ENCODE results near the gene SLC25A33. TPM values are rescaled to one million over a fixed set of nuclear protein-coding genes. Genes with fewer than 3 reads are reported as not detected.

The SLC25A33 gene
- total RNA-seq (1 to 10 TPM; 2.5 to 5.8 (median 3.9) TPM), polyA plus RNA-seq (1 to 10 TPM; 7.0 to 8.0 TPM), total RNA-seq (21.9 reads per million, percentile 52 among the genes with 10 or more reads in this experiment)

- intact Hi-C loops (cut with micrococcal nuclease), result loop anchor here (1.0 to 10.0 kb wide), 11 partner anchors 20 to 1574 kb away; partner anchors contain the start of genes CTNNBIP1 (in 2 of the 2), TMEM201 (in 2 of the 2), DFFA (in 1 of the 2) and ENO1 (in 1 of the 2)
- Histone ChIP-seq H3K4me3 (ENCODE audit: low read length) (peak within 1 kb of the TSS; percentile 58), H3K36me3 (ENCODE audit: control insufficient read depth in 2 of 3, insufficient read depth in 3 of 3, low read length in 3 of 3) (no peaks in the 10 kb centered on the region), H3K27me3 (ENCODE audit: control insufficient read depth in 2 of 2, insufficient read depth in 2 of 2, low read length in 2 of 2) (no peaks in the 10 kb centered on the region), H3K9me3 (ENCODE audit: control insufficient read depth in 2 of 3, low read length in 3 of 3) (no peaks in the 10 kb centered on the region), H3K27ac (ENCODE audit: low read depth, low read length) (peak within 1 kb of the TSS; percentile 73), H3K4me1 (ENCODE audit: control insufficient read depth in 2 of 2, insufficient read depth in 2 of 2, low read length in 2 of 2) (peaks cover 5 to 8% of the 10 kb centered on the region in 2 donors)
- H3K4me1 Mint-ChIP-seq, result peaks cover 18 to 38% (median 31%) of the 10 kb centered on the region in 7 donors
- CTCF ChIA-PET, result no interaction called here
- peaks cover 0 to 3% (median 0%) of the 10 kb centered on the region in 5 donors for H3K36me3 Mint-ChIP-seq
- POLR2A ChIA-PET, result interaction anchor here (1.0 kb wide), 1 partner anchor 14 kb away, joined by 4 read pairs; no protein-coding TSS in a partner anchor
- peak; percentile 99 for ATAC-seq
- peak within 1 kb of the TSS; percentile 85 to 97 (median 91) for H3K27ac Mint-ChIP-seq
- H3K4me3 Mint-ChIP-seq, result peak within 1 kb of the TSS; percentile 86 to 93 (median 90)
- no peaks in the 10 kb centered on the region for H3K27me3 Mint-ChIP-seq
- H3K9me3 Mint-ChIP-seq, result no peaks in the 10 kb centered on the region
- DNase-seq, result peak; percentile 92 to 99 (median 95)
Measured at GRCh38 chr1:9539165-9539828, at the start of gene SLC25A33. SLC25A33 (plus strand) TSS chr1:9539465; CDS start chr1:9539692, 227 bp downstream.

GRCh38 chr1:9490605-9491339 is 48.5 kb upstream of the SLC25A33 start:
- Mint-ChIP-seq H3K36me3 (no peaks in the 10 kb centered on the region), H3K4me1 (peaks cover 0 to 9% (median 2%) of the 10 kb centered on the region in 7 donors), H3K27ac (no peak overlapping the region), H3K4me3 (no peak overlapping the region), H3K27me3 (peaks cover 0 to 16% (median 4%) of the 10 kb centered on the region in 5 donors), H3K9me3 (peaks cover 0 to 2% (median 0%) of the 10 kb centered on the region in 11 donors)
- H3K36me3 ChIP-seq (ENCODE audit: control insufficient read depth in 2 of 3, insufficient read depth in 3 of 3, low read length in 3 of 3), result no peaks in the 10 kb centered on the region
- DNase-seq, result peak; percentile 53 to 85 (median 70)
- ChIA-PET POLR2A (interaction anchor here (0.8 to 1.1 kb wide), 2 partner anchors 193 to 201 kb away, joined by 3 to 5 read pairs; no protein-coding TSS in a partner anchor), CTCF (interaction anchor here (0.5 to 2.6 kb wide), 16 partner anchors 35 to 1686 kb away, joined by 3 to 45 read pairs (median 5); partner anchors contain the start of gene SPSB1)
- no peak overlapping the region for H3K4me3 ChIP-seq (ENCODE audit: low read length)
- no peaks in the 10 kb centered on the region for H3K9me3 ChIP-seq (ENCODE audit: control insufficient read depth in 2 of 3, low read length in 3 of 3)
- H3K27ac ChIP-seq (ENCODE audit: low read depth, low read length), result no peak overlapping the region
- no peaks in the 10 kb centered on the region for H3K27me3 ChIP-seq (ENCODE audit: control insufficient read depth in 2 of 2, insufficient read depth in 2 of 2, low read length in 2 of 2)
- ATAC-seq, result peak; percentile 80
- intact Hi-C loops (cut with micrococcal nuclease), result loop anchor here (1.0 to 2.0 kb wide), 5 partner anchors 201 to 380 kb away; no protein-coding TSS in a partner anchor
- H3K4me1 ChIP-seq (ENCODE audit: control insufficient read depth in 2 of 2, insufficient read depth in 2 of 2, low read length in 2 of 2), result peaks cover 0 to 4% of the 10 kb centered on the region in 2 donors

- Histone ChIP-seq H3K27me3 (ENCODE audit: control insufficient read depth in 2 of 2, insufficient read depth in 2 of 2, low read length in 2 of 2) (no peaks in the 10 kb centered on the region), H3K9me3 (ENCODE audit: control insufficient read depth in 2 of 3, low read length in 3 of 3) (no peaks in the 10 kb centered on the region), H3K36me3 (ENCODE audit: control insufficient read depth in 2 of 3, insufficient read depth in 3 of 3, low read length in 3 of 3) (no peaks in the 10 kb centered on the region), H3K4me1 (ENCODE audit: control insufficient read depth in 2 of 2, insufficient read depth in 2 of 2, low read length in 2 of 2) (peaks cover 0 to 4% of the 10 kb centered on the region in 2 donors), H3K4me3 (ENCODE audit: low read length) (no peak overlapping the region), H3K27ac (ENCODE audit: low read depth, low read length) (no peak overlapping the region)
- ChIA-PET POLR2A (no interaction called here), CTCF (interaction anchor here (0.7 to 4.3 kb wide), 5 partner anchors 77 to 447 kb away, joined by 3 to 26 read pairs (median 3); no protein-coding TSS in a partner anchor)
- DNase-seq (no peak), ATAC-seq (no peak)
- H3K27me3 Mint-ChIP-seq, result peaks cover 0 to 25% (median 4%) of the 10 kb centered on the region in 5 donors
- no peaks in the 10 kb centered on the region for H3K36me3 Mint-ChIP-seq
- H3K4me3 Mint-ChIP-seq, result no peak overlapping the region
- peaks cover 0 to 2% (median 0%) of the 10 kb centered on the region in 11 donors for H3K9me3 Mint-ChIP-seq
- H3K27ac Mint-ChIP-seq, result peak overlapping the region in 1 of 9 donors; percentile 47
- peaks cover 0 to 11% (median 4%) of the 10 kb centered on the region in 7 donors for H3K4me1 Mint-ChIP-seq
- intact Hi-C loops (cut with micrococcal nuclease), result no loop called here
Measured at GRCh38 chr1:9493326-9493725, 45.9 kb upstream of the SLC25A33 start.

- Histone ChIP-seq H3K36me3 (ENCODE audit: control insufficient read depth in 2 of 3, insufficient read depth in 3 of 3, low read length in 3 of 3) (no peaks in the 10 kb centered on the region), H3K4me3 (ENCODE audit: low read length) (peak overlapping the region; percentile 40), H3K9me3 (ENCODE audit: control insufficient read depth in 2 of 3, low read length in 3 of 3) (no peaks in the 10 kb centered on the region), H3K27ac (ENCODE audit: low read depth, low read length) (no peak overlapping the region), H3K4me1 (ENCODE audit: control insufficient read depth in 2 of 2, insufficient read depth in 2 of 2, low read length in 2 of 2) (peaks cover 0 to 4% of the 10 kb centered on the region in 2 donors), H3K27me3 (ENCODE audit: control insufficient read depth in 2 of 2, insufficient read depth in 2 of 2, low read length in 2 of 2) (no peaks in the 10 kb centered on the region)
- CTCF ChIA-PET, result interaction anchor here (0.7 to 4.3 kb wide), 12 partner anchors 13 to 371 kb away, joined by 3 to 34 read pairs (median 4); no protein-coding TSS in a partner anchor
- H3K4me3 Mint-ChIP-seq, result peak overlapping the region; percentile 33 to 78 (median 72)
- peak; percentile 86 for ATAC-seq
- peaks cover 0 to 11% (median 4%) of the 10 kb centered on the region in 7 donors for H3K4me1 Mint-ChIP-seq
- intact Hi-C loops (cut with micrococcal nuclease), result loop anchor here (1.0 to 5.0 kb wide), 6 partner anchors 44 to 372 kb away; partner anchors contain the start of genes SLC25A33 (in 1 of the 2) and TMEM201 (in 1 of the 2)
- no peaks in the 10 kb centered on the region for H3K36me3 Mint-ChIP-seq
- peaks cover 0 to 3% (median 0%) of the 10 kb centered on the region in 11 donors for H3K9me3 Mint-ChIP-seq
- peaks cover 0 to 35% (median 0%) of the 10 kb centered on the region in 5 donors for H3K27me3 Mint-ChIP-seq
- POLR2A ChIA-PET, result no interaction called here
- peak; percentile 30 to 80 (median 69) for DNase-seq
- peak overlapping the region in 1 of 9 donors; percentile 65 for H3K27ac Mint-ChIP-seq
Measured at GRCh38 chr1:9494936-9495758, 44.1 kb upstream of the SLC25A33 start.

- ChIA-PET POLR2A (no interaction called here), CTCF (interaction anchor here (0.7 to 4.3 kb wide), 11 partner anchors 14 to 370 kb away, joined by 3 to 34 read pairs (median 4); no protein-coding TSS in a partner anchor)
- intact Hi-C loops (cut with micrococcal nuclease), result loop anchor here (1.0 to 5.0 kb wide), 6 partner anchors 43 to 371 kb away; partner anchors contain the start of genes SLC25A33 (in 1 of the 2) and TMEM201 (in 1 of the 2)
- Mint-ChIP-seq H3K4me3 (peak overlapping the region in 8 of 10 donors; percentile 17 to 78 (median 72)), H3K4me1 (peaks cover 0 to 10% (median 4%) of the 10 kb centered on the region in 7 donors), H3K27me3 (peaks cover 0 to 36% (median 2%) of the 10 kb centered on the region in 5 donors), H3K36me3 (no peaks in the 10 kb centered on the region), H3K9me3 (peaks cover 0 to 5% (median 0%) of the 10 kb centered on the region in 11 donors), H3K27ac (no peak overlapping the region)
- DNase-seq (no peak), ATAC-seq (no peak)
- H3K4me1 ChIP-seq (ENCODE audit: control insufficient read depth in 2 of 2, insufficient read depth in 2 of 2, low read length in 2 of 2), result peaks cover 0 to under 1% of the 10 kb centered on the region in 2 donors
- no peaks in the 10 kb centered on the region for H3K27me3 ChIP-seq (ENCODE audit: control insufficient read depth in 2 of 2, insufficient read depth in 2 of 2, low read length in 2 of 2)
- no peaks in the 10 kb centered on the region for H3K36me3 ChIP-seq (ENCODE audit: control insufficient read depth in 2 of 3, insufficient read depth in 3 of 3, low read length in 3 of 3)
- no peak overlapping the region for H3K27ac ChIP-seq (ENCODE audit: low read depth, low read length)
- H3K9me3 ChIP-seq (ENCODE audit: control insufficient read depth in 2 of 3, low read length in 3 of 3), result no peaks in the 10 kb centered on the region
- H3K4me3 ChIP-seq (ENCODE audit: low read length), result no peak overlapping the region
Measured at GRCh38 chr1:9495854-9496374, 43.4 kb upstream of the SLC25A33 start.

All from naive thymus-derived CD4-positive, alpha-beta T cell (primary cell).